ENCODE results near the gene ZNF736. TPM values are rescaled to one million over a fixed set of nuclear protein-coding genes. Genes with fewer than 3 reads are reported as not detected.

The ZNF736 gene
- total and polyA plus RNA-seq, 2 of the 4 experiments (the other 2 are of a cell fraction), result 1.9 to 8.1 TPM

GRCh38 chr7:64373017-64373416, 59.3 kb downstream of the ZNF736 start:
- Histone ChIP-seq H2AK5ac (ENCODE audit: low read depth, low read length) (no peak overlapping the region), H3K36me3 (ENCODE audit: control insufficient read depth, insufficient read depth, low read length) (no peaks in the 10 kb centered on the region), H3K27me3 (ENCODE audit: control insufficient read depth, insufficient read depth, low read length) (no peaks in the 10 kb centered on the region), H2BK5ac (ENCODE audit: low read depth, low read length, poor library complexity, severe bottlenecking) (no peak overlapping the region), H3K9me3 (ENCODE audit: control insufficient read depth, insufficient read depth, low read length) (peaks cover 27% of the 10 kb centered on the region), H3K4me2 (ENCODE audit: low read depth, low read length) (no peak overlapping the region), H3K18ac (ENCODE audit: low read depth, low read length) (no peak overlapping the region), H3K14ac (replicated peaks; ENCODE audit: low read depth, low read length) (no peak overlapping the region), H3K79me1 (ENCODE audit: low read depth in 1 of 2, low read length in 2 of 2) (no peaks in the 10 kb centered on the region), H3K27ac (ENCODE audit: insufficient read depth, low read length) (no peak overlapping the region), H2BK15ac (ENCODE audit: low read depth, low read length) (no peak overlapping the region), H4K8ac (ENCODE audit: low read depth in 2 of 2, low read length in 2 of 2) (no peak overlapping the region), H4K91ac (ENCODE audit: insufficient read depth, low read depth, low read length) (no peak overlapping the region), H3K4me3 (ENCODE audit: insufficient read depth, low read depth, low read length) (no peak overlapping the region), H2AFZ (replicated peaks; ENCODE audit: low read length, poor library complexity) (no peak overlapping the region), H3K4ac (ENCODE audit: low read depth, low read length) (no peak overlapping the region), H3K56ac (ENCODE audit: extremely low read depth, insufficient read depth, low read length) (no peak overlapping the region), H3K9ac (ENCODE audit: low read depth, low read length) (no peak overlapping the region), H4K5ac (ENCODE audit: low read depth, low read length) (no peak overlapping the region), H2AK9ac (replicated peaks; ENCODE audit: low read depth, low read length, poor library complexity) (no peak overlapping the region), H3K9me1 (ENCODE audit: insufficient read depth, low read length) (no peaks in the 10 kb centered on the region), H2BK120ac (ENCODE audit: low read depth, low read length) (no peak overlapping the region), H3K23ac (ENCODE audit: low read depth, low read length) (no peak overlapping the region), H4K20me1 (ENCODE audit: insufficient read depth, low read length) (no peaks in the 10 kb centered on the region), H2BK20ac (ENCODE audit: low read depth, low read length) (no peak overlapping the region), H3K4me1 (ENCODE audit: control insufficient read depth, insufficient read depth, low read length) (no peaks in the 10 kb centered on the region)
- intact Hi-C loops (cut with micrococcal nuclease), result no loop called here
- CTCF ChIA-PET, result no interaction called here
- in situ Hi-C loops (cut with MboI; ENCODE audit: low sequenced_read_pairs), result no loop called here
- dilution Hi-C loops (cut with HindIII; ENCODE audit: low sequenced_read_pairs, unreplicated experiment), result no loop called here
- POLR2A ChIA-PET (ENCODE audit: unreplicated experiment), result no interaction called here
- TF ChIP-seq SMC3 (IDR thresholded peaks at IDR 0.05; ENCODE audit: low read depth, low read length) (no peak), POLR2A (IDR thresholded peaks at IDR 0.05; ENCODE audit: low read depth, low read length) (no peak), RAD21 (IDR thresholded peaks at IDR 0.05; ENCODE audit: low read length) (no peak), NFE2L2 (IDR thresholded peaks at IDR 0.05; ENCODE audit: low read depth, low read length) (no peak), CEBPB (IDR thresholded peaks at IDR 0.05; ENCODE audit: low read depth, low read length) (no peak), BHLHE40 (IDR thresholded peaks at IDR 0.05; ENCODE audit: low read depth, low read length) (no peak), MAFK (IDR thresholded peaks at IDR 0.05; ENCODE audit: low read depth, low read length) (no peak)
- TF ChIP-seq, protein P1, sequence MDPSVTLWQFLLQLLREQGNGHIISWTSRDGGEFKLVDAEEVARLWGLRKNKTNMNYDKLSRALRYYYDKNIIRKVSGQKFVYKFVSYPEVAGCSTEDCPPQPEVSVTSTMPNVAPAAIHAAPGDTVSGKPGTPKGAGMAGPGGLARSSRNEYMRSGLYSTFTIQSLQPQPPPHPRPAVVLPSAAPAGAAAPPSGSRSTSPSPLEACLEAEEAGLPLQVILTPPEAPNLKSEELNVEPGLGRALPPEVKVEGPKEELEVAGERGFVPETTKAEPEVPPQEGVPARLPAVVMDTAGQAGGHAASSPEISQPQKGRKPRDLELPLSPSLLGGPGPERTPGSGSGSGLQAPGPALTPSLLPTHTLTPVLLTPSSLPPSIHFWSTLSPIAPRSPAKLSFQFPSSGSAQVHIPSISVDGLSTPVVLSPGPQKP (IDR thresholded peaks at IDR 0.05; ENCODE audit: borderline replicate concordance, low read depth, low read length), result no peak
- TF ChIP-seq, protein P2, sequence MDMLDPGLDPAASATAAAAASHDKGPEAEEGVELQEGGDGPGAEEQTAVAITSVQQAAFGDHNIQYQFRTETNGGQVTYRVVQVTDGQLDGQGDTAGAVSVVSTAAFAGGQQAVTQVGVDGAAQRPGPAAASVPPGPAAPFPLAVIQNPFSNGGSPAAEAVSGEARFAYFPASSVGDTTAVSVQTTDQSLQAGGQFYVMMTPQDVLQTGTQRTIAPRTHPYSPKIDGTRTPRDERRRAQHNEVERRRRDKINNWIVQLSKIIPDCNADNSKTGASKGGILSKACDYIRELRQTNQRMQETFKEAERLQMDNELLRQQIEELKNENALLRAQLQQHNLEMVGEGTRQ (IDR thresholded peaks at IDR 0.05; ENCODE audit: low read depth, low read length), result no peak
- ATAC-seq (ENCODE audit: low read depth) (no peak), DNase-seq (no peak)
- no CpG with 5 or more reads among the region's 2 CpGs for WGBS, 2 experiments (ENCODE audit: extremely low coverage in 2 of 2, insufficient read length in 1 of 2)
- BruUV-seq (replicated peaks), result no TSS peak
